Caki2 (cell line): Measurements from ENCODE around the gene FADS2. TPM values are rescaled to one million over a fixed set of nuclear protein-coding genes. Genes with fewer than 3 reads are reported as not detected.

ENCODE experiments used
- DNase-seq: peaks from one replicate; pipeline ENCODE4 v3.0.0-alpha.2; 2015; ENCODE audit warnings: low read depth
- in situ Hi-C: cut with HindIII; loops from 2 replicates; pipeline ENCODE4 v1.10.0; 2016; ENCODE audit warnings: low sequenced_read_pairs, low pct_unique_long_range_greater_than_20kb, mixed read lengths
- total RNA-seq: library from RNA; depleted of rRNA; stranded (reverse); fragments of >200 nt; shearing (Covaris generic); gene quantifications from 2 replicates; pipeline ENCODE4 v1.2.3, GENCODE V29; 2014; ENCODE audit warnings: low replicate concordance; rRNA removed

The FADS2 gene
- 5.7 and 8.6 TPM in 2 replicates for total RNA-seq

DNA sequence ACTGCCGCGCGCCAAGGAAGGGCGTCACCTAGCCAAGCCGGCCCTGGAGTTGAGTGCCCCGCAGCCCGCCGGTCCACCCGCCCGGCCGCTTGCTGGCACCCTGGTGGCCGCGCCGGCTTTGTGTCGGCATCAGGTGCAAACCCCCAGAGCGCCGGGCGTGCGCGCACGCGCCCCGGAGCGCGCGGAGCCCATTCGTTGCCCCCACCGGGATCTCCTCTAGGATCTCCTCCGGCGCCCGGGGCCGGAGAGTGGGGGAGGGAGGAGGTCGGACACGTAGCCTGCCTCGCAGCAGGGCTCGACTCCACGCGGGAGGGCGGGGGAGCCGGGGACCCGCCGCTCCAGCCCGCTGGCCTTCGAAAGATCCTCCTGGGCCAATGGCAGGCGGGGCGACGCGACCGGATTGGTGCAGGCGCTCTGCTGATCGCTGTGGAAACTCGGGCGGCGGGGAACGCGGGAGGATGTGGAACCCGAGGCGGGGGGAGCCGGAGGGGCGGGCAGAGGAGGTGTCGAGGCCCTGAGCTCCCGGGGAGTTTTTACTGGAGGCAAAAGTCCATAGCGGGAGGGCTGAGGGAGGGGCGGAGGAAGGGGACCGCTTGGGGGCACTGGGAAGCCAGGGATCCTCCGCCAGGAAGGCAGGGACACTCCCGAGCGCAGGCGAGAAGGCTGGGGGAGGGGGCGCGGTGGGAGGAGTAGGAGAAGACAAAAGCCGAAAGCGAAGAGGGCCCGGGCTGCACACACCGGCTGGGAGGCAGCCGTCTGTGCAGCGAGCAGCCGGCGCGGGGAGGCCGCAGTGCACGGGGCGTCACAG is at the start of gene FADS2:
Gene FADS2 (plus strand): TSS at position 730 of the 808 bp plus-strand sequence. CDS start 91 bp downstream, outside the sequence.
- DNase-seq: no peak
- in situ Hi-C loops: no loop called here

DNA sequence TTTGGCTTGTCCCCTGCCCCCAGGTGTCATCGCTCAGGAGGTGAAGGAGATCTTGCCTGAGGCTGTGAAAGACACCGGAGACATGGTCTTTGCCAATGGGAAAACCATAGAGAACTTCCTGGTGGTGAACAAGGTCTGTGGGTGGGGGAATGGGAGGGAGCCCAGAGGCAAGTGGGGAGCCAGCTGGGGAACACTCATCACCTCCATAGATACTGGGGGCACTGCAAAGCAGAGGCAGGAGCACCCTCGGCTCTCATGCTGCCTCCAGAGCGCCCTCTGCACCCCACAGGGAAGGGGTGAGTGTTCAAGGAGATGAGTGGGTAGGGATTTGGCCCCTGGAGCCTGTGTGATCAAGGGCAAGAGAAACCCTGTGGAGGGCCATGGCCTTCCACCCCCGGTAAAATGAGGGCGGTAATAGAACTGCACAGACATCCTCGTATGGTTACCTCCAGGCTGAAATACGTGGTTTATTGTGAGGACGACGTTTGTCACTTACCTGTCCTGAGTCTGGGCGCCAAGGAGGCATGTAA is 49.7 kb upstream of the FADS2 start:
- in situ Hi-C loops: no loop called here

DNA sequence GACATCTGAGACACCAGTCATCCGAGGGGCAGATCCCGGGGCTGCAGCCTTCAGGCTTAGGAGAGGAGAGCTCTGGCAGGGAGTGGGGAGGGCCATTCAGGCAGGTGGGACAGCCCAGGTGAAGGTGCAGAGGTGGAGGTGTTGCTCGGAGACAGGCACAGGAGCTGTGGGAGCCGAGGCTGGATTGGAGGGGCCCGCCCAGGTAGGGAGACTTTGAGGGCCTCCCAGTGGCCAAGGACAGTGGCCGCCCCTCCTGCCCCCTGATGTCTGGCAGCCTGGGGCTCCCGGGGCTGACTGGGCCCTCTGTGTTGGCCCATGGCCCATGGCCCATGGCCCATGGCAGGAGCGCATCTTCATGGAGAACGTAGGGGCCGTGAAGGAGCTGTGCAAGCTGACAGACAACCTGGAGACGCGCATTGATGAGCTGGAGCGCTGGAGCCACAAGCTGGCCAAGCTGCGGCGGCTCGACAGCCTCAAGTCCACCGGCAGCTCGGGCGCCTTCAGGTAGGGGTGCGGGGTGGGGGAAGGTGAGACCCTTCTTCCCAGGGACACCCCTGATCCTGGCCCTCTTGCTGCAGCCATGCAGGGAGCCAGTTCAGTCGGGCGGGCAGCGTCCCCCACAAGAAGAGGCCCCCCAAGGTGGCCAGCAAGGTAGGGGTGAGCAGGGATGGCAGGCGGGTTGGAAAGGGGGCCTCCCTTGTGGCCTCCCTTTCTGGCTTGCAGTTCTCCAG is 49.0 kb upstream of the FADS2 start:
- DNase-seq: no peak
- in situ Hi-C loops: no loop called here

More for the DNA sequence above, 49.7 kb upstream of the FADS2 start:
- no peak for DNase-seq

DNA sequence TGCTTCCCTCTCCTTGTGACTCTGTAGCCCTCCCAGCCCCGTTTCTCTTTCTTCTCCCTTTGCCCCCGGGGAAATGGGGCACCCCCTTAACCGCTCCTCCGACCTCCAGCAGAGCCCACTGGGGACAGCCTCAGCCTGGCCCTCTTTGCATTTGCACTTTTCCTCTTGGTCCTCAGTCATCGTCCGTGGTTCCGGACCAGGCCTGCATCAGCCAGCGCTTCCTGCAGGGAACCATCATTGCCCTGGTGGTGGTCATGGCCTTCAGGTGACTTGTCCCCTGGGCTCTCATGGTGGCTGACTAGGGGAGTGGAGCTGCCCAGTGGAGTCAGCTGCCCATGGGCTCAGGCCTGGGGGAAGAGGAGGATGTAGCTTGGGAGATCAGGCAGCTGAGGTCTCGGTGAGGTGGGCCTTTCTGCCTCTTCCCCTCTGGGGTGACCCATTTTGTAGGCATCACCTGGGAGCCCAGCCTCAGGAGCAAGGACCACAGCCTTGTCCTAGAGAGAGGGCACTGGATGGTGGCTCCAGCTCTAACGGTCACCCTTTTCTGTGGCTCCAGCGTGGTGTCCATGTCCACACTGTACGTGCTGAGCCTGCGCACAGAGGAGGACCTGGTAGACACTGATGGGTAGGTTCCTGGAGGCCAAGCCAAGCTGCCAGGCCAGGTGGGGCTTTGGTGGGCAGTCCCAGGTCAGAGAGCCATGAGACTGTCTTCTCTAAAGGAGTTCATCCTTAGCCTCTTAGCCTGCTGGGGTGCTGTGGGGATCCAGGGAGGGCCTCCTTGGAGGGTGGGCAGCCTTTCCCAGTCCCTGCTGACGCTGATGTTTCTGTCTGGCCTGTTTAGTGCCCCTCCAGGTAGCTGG is 48.2 kb upstream of the FADS2 start:
- in situ Hi-C loops: no loop called here
- DNase-seq: no peak

DNA sequence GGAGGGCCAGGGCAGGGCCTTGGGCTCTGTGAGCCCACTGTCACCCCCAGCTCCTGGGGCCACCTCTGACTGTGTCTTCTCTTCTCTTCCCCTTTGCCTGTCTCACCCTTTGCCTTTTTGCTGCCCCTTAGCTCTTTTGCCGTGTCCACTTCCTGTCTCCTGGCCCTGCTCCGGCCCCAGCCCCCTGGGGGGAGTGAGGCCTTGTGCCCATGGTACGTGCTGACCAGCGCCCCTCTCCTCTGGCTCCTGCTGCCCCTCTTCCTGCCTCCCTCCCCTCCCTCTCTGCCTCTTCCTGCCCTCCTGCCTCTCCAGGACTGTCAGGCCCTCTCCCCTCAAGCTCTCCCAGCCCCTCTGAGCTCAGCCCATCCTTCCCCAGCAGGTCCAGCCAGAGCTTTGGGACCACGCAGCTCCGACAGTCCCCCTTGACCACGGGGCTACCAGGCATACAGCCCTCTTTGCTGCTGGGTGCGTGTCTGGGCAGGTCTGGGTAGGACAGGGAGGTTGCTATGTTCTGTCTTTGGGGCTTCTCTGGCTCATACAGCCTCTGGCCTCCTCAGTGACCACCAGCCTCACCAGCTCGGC is 47.4 kb upstream of the FADS2 start:
- in situ Hi-C loops: no loop called here
- no peak for DNase-seq

DNA sequence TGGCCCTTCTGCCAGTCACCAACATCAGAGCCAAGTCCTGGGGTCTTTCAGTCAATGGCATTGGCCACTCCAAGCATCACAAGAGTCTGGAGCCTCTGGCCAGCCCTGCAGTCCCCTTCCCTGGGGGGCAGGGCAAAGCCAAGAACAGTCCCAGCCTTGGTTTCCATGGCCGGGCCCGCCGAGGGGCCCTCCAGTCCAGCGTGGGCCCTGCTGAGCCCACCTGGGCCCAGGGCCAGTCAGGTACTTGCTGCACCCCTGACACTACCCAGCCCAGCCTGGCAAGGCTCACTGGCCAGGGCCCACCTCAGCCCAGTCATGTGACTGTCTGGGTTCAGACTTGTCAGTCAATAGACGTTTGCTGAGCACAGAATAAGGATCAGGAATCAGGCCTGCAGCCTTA is 46.5 kb upstream of the FADS2 start:
- in situ Hi-C loops: no loop called here
- DNase-seq: no peak

DNA sequence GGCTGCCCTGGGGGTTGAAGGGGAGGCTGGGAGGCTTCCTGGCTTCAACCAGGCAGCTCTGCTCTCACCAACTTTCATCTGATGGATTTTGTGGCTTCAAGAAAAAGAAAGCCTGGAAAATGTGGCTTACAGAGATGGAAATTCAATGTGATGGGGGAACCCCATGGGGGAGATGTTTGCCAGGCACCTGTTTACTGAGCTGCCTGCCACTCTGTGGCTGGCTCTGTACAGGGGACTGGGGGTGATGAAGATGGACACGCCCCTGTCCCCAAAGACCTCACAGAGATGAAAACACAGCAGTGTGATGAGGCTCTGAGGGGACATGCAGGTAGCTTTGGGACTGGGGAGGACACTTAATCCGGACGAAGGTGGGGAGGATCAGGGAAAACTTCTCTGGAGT is 45.8 kb upstream of the FADS2 start:
- in situ Hi-C loops: no loop called here
- DNase-seq: no peak

DNA sequence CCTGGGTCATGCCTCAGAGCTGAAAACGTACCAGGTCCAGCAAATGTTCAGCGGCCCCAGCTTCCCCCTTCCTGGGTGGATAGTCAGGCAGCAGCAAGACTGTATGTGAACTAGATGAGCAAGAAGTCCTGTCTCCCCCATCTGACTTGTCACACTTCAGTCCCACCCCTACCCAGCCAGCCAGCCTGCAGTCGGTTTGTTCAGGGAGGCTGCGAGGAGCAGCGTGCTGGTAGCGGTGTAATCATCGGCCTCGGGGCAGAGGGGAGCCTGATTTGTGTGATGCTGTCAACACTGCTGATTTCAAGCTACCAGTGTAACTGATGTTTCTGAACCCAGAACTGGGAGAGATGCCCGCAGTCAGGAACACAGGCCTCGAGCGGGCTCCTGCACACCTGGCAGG is 45.3 kb upstream of the FADS2 start:
- no peak for DNase-seq
- in situ Hi-C loops: no loop called here

DNA sequence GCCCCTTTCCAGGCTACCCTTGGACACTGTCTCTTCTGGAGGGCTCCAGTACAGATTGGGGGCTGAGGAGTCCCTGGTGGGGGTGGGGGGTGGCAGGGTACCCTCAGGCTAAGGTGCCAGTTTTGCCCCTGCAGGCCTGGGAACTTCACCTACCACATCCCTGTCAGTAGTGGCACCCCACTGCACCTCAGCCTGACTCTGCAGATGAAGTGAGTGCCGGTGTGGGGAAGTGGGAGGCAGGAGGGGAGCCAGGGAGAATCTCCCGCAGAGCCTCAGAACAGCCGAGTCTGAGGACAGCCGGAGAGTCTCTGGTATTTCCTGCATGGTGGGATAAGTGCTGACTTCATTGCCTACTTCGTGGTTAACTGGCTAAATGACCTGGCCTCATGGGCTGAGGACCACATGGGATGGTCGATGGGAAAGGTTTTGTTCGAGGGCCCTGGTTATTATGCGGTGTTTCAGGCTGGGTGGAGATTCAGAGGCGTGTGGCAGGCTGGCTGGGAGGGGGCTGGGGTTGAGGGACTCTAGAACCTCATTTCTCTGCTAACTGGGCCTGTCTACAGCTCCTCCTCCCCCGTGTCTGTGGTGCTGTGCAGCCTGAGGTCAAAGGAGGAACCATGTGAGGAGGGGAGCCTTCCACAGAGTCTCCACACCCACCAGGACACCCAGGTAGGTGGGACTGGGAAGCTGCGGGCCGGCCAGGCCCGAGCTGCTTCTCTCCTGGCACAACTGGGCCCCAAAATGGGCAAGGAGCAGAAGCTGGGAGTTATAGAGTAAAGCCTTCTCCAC is 44.2 kb upstream of the FADS2 start:
- in situ Hi-C loops: no loop called here
- DNase-seq: no peak

DNA sequence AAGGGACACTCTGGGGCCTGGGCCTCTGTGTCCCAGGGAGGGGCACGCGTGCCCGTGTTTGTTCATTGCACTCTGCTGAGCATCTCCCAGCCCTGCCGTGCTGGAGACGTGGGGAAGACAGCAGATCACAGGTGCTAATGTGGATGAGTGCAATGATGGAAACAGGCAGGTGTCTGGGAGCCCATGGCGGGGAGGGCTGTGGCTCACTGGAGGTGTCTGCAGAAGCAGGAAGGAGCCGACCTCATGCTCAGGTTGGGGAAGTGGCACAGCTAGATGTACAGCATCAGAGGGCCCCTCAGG is 43.6 kb upstream of the FADS2 start:
- in situ Hi-C loops: no loop called here
- DNase-seq: no peak

DNA sequence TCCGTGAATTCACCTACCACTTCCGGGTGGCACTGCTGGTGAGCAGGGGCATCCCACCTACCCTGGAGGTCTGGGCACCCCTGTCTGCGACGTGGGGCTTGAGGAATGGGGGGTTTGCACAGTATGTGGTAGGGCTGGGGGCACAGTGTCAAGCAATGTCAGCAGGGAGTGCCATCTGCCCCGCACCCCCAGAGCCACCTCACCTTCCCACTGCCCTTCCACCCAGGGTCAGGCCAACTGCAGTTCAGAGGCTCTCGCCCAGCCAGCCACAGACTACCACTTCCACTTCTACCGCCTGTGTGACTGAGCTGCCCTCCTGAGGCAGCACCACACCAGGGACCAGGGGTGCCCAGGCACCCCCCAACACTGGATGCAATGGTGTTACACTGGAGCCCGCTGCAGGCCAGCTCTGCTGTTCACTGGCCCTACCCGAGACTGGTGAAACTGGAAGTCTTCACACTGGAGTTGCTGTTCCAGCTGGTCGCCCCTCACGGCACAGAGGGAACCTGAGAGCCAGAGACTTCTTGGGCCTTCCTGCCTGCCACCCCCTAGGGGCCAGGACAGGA is 42.2 kb upstream of the FADS2 start:
- peak; percentile 45 for DNase-seq
- in situ Hi-C loops: no loop called here

DNA sequence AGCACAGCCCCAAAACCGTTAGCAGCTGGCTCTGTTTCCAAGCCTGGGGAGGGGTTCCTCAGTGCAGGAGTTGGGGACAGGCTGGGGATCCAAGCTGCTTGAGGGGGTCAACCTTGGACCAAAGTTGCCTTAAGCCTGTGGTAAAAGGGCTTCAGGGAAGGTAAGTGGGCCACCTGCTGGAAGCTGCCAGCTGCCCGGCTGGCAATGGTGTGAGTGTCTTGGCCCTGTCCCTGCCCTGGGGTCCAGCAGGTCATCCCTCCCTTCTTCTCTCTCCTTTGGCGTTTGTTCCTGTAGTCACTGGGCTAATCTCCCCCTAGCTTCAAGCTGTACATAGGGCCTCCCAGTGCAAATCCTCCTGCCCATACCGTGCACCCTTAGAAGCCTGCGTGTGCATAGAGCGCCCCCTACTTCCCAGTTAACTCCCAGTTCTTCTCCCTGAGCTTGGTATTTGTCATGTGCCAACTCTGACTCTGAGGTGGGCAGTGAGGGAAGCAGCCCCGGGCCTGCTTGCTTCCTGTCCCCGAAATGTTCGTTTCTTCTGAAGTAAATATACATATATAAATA is 40.1 kb upstream of the FADS2 start:
- in situ Hi-C loops: no loop called here
- DNase-seq: peak; percentile 44

DNA sequence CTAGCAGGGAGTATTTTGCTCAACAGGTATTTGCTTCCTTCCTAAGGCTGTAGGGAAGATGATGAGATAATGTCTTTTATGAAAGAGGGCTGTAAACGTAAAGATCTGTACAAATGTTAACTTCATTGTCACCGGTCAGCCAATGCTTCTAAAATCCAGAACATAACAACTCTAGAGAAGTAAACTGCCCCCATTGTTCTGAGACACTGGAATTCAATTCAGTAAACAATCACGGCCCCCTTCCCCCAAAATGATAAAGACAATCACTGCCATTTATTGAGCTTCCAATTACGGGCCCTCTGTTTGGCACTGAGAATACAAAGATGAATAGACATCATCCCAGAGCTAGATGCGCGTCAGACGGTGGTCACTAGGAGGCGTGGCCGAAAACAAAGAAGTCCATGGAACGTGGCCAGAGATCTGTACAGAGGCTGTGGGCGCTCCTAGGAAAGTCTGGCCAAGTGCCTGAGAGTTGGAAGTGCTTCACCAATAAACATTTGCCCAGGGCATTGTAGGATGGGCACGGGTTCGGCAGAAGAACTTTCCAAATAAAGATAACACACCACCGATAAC is 36.3 kb upstream of the FADS2 start:
- peak; percentile 68 for DNase-seq
- in situ Hi-C loops: no loop called here

DNA sequence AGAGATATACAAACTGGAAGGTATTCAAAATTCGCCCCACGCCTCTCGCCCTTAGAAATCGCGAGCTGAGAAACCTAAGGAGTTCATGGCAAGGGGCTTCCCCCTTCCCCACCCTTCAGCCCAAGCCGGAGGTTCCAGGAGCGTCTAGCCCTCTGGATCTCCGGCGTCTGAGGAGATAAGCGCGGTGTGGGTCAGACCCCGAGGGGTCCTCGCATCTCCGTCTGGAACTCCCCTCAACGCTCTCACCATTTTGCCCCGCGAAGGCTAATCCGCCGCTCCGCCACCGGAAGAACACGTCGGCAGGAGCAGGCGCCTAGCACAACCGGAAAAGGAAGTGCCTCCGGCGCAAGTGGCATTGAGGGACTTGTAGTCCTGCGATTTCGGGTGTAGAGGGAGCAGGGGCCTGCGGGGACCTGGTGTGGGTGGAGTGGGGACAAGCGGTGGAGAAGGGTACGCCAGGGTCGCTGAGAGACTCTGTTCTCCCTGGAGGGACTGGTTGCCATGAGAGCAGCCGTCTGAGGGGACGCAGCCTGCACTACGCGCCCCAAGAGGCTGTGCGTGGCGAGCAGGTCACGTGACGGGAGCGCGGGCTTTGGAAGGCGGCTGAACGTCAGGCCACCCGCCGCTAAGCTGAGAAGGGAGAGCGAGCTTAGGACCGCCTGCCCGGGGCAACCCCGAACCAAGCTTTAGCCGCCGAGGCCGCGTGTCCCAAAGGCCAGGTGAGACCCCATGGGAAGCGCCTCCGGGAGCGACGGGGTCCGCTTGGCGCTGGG is 35.6 kb upstream of the FADS2 start, which contains the start of the genes FEN1 and TMEM258:
Gene FEN1 (plus strand): TSS at position 602 of the 773 bp plus-strand sequence. CDS start 2,451 bp downstream, outside the sequence.
Gene TMEM258 (minus strand): TSS at position 290 of the 773 bp plus-strand sequence. CDS start 41 bp downstream, at position 249.
- DNase-seq: peak; percentile 93
- in situ Hi-C loops: no loop called here

DNA sequence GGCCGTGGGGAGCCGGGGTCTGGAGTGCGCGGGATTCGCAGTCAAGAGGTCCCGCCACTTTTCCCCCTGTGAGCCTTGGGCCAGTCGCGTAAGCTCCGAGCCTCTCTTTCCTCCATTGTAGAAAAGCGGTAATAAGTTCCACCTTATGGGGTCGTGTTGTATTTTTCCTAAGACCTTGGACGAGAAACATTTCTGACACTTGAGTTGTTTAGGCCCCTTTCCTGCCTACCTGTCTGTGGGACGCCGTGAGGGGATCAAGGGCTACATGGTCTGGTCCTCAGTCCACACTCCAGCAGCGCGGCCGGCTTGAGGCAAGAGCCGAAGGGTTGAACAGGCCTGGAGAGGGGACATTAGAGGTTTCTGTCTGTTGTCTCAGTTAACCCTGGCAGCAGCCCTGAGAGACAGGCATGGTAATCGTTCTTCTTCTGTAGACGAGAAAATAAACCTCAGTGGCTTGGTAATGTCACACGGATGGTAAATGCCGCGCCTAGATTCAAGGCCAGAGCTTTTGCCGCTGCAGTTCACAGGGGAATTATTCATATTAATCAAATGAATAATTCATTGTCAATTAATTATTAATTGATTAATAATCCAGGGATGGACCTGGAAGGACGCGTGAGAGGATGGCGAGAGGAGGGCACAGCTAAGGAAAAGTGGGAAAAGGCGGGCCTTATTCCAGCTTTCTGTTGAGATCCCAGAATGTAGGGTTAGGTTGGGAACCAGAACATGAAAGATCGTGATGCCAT is 34.8 kb upstream of the FADS2 start:
- in situ Hi-C loops: no loop called here
- no peak for DNase-seq
